ENCODE measurements around the gene ASH1L.
"Not testable (repeated sequence)": the region's sequence is repeated elsewhere in the genome, so short reads cannot be mapped to it uniquely, and the experiment has no call there.

The ASH1L gene

GRCh38 chr1:155553349-155553748 is 9.3 kb downstream of the ASH1L start:
- no peak for DNase-seq

- no peak for DNase-seq
Measured at GRCh38 chr1:155548706-155549105, 13.9 kb downstream of the ASH1L start.

- DNase-seq, result peak; percentile 12
Measured at GRCh38 chr1:155540000-155540874, 22.4 kb downstream of the ASH1L start.

DNA sequence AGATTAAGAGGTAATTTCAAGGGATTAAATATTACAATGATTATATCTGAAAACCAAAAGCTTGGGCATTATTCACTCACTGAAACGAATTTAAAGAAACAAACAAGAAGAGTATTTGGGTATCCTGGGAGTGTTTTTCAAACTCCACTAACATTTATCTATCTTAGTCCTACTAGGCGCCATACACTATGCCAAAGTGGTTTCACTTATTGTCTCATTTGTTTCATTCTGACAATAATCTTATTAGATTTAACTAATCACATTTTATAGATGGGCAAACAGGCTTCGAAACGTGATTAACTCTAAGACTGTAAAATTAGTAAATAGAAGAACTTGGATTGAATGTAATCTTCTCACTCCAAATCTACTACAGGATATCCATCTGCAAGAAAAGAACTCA is 25.4 kb downstream of the ASH1L start:
- no peak for DNase-seq

DNA sequence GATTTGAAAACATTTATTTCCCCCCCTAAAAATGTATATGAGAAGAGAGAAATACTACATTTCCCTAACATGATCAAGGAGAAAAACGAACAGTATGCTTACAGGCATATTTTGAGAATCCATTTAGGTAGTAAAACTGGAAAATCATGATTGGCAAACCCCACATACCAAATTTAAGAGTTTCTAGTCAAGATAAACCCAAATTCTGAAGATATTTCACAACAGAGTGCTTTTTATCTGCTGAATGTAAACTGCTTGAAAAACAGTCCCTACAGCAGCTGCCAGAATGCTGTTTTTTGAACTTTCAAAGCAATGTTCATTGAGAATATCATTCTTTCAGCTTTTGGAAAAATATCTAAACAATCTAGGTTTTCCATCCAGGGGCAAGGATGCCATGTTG is 31.0 kb downstream of the ASH1L start:
- DNase-seq, result no peak

GRCh38 chr1:155529929-155530328 is 32.7 kb downstream of the ASH1L start:
- no peak for DNase-seq

- no peak for DNase-seq
Measured at GRCh38 chr1:155529109-155529508, 33.5 kb downstream of the ASH1L start.

DNA sequence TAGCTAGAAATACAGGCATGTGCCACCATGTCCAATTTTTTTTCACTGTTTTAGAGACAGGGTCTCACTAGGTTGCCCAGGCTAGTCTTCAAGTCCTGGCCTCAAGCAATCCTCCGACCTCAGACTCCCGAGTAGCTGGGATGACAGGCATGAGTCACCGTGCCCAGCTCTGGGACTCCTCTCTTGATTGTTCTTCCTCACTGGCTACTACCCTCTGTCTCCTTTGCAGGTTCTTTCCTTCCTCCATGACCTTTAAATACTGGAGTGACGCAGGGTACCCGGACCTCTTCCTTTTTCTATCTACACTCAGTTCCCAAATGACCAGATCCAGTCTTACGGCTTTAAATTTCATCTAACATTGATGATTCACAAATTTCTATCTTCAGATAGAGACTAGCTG is 34.9 kb downstream of the ASH1L start:
- DNase-seq, result no peak

DNA sequence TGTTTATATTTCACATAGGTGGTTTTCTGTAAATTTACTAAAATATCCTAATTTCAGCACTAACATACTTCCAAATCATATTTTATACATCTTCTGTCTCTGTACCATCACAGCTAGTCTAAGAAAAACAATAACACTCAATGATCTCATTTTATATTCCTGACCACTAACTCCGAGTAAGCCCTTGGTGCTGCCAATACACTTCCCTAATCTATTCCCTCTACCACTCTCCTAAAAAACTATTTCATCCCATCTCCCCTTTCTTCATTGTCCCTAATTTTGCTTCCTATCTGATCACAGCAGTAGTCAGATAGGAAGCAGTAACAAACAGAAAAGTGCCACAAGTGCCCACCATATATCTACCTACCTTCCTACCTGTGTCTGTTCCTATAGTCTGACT is 36.2 kb downstream of the ASH1L start:
- no peak for DNase-seq

GRCh38 chr1:155522069-155522468 is 40.5 kb downstream of the ASH1L start:
- DNase-seq, result no peak

GRCh38 chr1:155518484-155518883 is 44.1 kb downstream of the ASH1L start:
- no peak for DNase-seq

- peak; percentile 13 for DNase-seq
Measured at GRCh38 chr1:155514582-155515187, 47.9 kb downstream of the ASH1L start.

GRCh38 chr1:155513300-155513916 is 49.2 kb downstream of the ASH1L start:
- DNase-seq, result no peak

DNA sequence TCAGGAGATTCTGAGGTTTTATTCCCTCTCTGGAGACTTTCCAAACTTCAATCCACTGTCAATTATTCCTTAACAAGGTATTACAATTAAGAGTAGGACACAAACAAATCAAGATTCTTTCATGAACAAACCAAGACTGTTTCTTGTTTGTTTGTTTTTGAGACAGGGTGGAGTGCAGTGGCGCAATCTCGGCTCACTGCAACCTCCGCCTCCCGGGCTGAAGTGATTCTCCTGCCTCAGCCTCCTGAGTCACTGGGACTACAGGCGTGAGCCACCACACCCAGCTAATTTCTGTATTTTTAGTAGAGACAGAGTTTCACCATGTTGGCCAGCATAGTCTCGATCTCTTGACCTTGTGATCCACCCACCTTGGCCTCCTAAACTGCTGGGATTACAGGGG is 51.2 kb downstream of the ASH1L start:
- not testable (repeated sequence) for DNase-seq

DNA sequence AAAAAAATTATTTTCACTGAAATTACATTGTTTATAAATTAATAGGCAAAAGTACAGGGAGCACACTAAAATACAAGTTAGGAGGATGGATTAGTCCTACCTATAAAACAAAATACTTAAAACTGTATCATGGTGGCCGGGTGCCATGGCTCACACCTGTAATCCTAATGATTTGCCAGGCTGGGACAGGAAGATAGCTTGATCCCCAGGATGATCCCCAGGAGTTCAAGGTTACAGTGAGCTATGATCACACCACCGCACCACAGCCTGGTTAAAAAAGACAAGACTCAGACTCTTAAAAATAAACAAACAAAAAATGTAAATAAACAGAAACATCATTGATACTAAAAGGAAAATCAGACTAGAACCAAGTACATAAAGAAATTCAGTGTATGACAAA is 53.5 kb downstream of the ASH1L start:
- DNase-seq, result no peak

DNA sequence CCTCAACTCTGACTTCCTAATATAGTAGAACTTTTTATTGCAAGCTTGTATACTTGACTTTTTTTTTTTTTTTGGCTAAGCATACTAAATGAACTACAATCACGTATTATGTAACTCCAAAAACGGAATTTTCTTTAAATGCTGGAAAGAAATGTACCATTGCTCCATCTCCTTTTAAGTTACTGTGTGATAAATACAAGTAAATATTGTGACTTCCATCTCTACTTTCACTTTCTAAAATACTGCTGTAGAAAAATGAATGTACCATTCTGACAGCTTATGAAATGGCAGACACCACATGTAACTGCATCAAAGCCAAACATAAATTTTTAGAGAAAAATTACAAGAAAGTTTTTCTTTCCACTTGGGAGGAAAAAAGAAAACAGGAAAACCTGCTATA is 54.7 kb downstream of the ASH1L start:
- no peak for DNase-seq

DNA sequence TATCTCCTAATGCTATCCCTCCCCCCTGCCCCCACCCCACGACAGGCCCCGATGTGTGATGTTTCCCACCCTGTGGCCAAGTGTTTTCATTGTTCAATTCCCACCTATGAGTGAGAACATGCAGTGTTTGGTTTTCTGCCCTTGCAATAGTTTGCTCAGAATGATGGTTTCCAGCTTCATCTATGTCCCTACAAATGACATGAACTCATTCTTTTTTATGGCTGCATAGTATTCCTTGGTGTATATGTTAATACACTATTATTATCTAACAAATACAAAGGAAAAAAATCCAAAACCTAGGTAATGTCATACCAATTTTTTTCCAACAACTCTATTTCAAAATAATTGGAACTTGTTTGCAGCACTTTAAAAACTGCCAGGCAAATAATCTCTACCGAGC is 56.6 kb downstream of the ASH1L start:
- not testable (repeated sequence) for DNase-seq

DNA sequence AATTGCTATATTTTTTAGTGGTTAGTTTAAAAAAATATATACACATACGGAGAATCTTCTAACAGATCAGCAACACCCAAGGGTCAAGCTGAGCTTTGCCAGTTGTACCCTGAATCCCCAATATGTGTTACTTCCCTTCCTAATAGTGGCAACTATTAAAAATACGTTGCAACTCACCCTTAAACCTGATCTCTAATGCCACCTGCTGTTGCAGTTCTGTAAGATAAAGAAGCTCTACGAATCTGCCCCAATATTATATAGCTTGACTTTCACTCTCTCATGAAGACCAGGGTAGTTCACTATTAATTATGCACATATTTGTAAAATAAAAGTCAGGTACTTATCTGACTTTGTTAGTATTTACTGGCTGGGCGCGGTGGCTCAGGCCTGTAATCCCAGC is 58.4 kb downstream of the ASH1L start:
- DNase-seq, result no peak

DNA sequence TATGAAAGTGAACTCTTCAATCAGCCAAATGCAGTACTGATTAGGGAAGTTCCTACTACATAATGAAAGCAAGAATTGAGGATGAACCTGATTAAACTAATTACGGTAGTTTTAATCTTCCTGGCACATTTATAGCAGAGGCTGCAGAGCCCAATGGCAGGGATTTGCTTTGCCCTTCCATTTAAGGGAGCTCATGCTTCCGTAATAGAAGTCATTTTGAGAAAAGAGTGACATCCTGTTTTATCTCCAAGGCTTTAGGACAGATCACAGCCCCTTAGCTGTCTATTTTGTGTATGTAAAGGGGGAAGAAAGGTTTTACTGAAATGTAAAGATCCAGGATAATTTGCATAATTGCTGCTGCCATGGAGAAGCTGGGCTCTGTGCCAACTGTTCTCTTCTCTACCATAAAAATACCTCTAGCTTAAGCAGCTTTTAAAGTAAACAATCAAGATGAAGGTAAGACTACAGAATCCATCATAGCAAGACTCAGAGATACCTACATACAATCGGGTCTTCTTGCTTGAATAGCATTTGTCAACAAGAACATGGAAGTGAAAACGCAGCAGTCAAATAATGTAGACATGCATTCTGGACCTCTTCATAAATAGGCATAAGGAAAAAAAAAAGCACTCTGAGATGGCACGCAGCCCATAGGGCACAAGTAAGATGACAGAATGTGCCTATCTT is 62.5 kb downstream of the ASH1L start:
- no peak for DNase-seq

DNA sequence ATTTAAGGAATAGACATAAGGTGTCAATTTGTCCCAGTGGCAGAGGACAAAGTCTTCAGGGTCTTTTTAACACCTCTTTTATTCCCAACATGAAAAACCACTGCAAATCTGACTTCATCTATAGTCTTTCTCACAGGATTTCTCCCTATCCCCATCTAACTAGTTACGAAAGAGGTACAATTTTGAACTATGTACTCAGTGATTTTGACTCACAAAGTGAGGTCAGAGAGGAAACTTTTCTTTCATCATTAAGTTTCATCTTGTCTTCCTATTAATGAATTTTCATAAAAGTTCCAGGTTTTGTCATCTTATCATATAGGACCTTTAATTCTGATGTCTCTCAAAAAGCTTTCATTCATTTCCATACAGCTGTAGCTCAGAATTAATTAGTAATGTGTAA is 63.3 kb downstream of the ASH1L start:
- no peak for DNase-seq

DNA sequence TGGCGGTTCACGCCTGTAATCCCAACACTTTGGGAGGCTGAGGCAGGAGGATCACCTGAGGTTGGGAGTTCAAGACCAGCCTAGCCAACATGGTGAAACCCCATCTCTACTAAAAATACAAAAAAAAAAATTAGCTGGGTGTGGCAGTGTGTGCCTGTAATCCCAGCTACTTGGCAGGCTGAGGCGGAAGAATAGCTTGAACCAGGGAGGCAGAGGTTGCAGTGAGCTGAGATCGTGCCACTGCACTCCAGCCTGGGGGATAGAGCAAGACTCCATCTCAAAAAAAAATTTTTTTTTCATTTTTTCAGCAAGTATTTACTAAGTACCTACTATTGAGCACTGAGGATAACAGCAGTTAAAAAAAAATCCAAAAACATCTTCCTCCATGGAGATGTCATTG is 69.0 kb downstream of the ASH1L start:
- DNase-seq, result not testable (repeated sequence)

GRCh38 chr1:155488419-155488818 is 74.2 kb downstream of the ASH1L start:
- DNase-seq, result not testable (repeated sequence)

DNA sequence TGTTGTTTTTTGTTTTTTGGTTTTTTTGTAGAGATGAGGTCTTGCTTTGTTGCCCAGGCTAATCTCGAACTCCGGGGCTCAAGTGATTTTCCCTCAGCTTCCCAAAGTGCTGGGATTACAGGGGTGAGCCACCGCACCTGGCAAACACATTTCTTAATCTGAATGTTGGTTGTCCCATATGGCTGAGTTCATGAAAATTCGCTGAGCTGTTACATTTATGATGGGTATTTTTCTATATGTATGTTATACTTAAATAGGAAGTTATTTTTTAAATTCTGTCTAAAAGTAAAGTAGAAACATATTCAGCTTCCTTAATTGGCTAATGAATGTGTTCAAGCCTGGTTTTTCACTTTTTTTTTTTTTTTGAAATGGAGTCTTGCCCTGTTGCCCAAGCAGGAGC is 75.1 kb downstream of the ASH1L start:
- DNase-seq, result no peak

GRCh38 chr1:155486952-155487351 is 75.7 kb downstream of the ASH1L start:
- not testable (repeated sequence) for DNase-seq

Data from activated CD4-positive, alpha-beta T cell treated with anti-CD3 and anti-CD28 coated beads for 48 hours (primary cell).